Measurements from ENCODE around the gene RYK.

The RYK gene

DNA sequence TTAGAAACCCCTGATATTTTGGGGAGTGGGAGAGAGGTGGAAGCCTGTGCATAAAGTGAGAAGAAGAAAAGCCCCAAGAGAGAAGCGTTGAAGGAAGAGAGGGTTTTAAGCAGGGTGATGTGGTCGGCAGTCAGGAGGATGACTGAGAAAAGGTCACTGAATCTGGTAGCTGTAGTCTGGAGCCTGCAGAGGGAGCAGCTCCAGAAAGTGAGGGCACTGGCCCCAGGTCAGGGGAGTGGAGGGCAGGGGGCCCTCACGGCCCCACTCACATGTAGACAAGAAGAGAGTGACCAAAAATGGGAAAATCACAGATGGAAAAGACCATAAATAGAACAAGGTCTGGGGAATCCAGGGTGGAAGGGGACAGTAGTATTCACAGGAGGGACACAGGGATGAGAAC is 105.5 kb downstream of the RYK start:
- no peak for DNase-seq

DNA sequence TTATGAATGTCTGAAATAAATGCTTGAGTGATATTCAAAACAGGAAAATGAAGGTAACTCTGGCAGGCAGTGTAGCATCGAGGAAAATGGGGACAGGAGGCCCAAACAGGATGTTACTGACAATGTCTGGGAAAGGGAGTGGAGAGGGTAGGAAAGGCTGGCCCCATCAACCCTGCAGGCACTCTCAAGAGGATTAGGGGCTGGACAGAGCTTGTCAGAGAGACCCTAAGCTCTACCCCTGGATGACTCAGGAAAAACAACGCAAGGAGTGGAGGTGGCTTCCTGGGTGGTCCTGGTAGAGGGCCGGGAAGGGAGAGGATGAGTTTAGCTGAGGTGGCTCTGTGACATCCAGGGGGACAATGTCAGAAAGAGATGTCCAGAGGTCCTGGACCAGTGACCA is 106.0 kb downstream of the RYK start:
- no peak for DNase-seq

DNA sequence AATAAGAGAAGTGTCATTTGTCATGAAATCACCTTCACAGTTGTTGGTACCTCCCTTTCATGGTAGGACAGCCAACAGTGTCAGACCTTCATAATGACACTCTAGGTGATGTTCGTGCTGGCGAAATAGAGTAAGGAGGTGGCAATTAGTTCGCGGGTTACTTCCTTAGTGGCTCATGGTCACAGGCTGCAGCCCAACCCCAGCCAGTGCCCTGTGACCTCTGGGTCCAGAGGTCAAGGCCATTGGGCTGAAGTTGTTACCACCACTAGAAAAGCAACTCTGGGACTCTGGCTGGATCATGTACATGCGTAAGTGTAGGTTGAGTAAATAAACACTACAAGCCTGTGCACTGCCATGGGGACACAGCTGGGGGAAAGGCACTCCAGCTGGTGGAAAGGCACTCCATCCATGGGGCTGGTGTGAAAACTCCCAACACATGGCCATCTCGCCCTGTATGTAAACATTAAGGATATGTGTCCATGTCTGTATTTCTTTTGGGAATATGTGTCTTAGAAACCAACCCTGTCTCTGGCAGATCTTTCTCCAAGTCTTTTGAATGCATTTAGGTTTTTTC is 106.7 kb downstream of the RYK start:
- DNase-seq: no peak

DNA sequence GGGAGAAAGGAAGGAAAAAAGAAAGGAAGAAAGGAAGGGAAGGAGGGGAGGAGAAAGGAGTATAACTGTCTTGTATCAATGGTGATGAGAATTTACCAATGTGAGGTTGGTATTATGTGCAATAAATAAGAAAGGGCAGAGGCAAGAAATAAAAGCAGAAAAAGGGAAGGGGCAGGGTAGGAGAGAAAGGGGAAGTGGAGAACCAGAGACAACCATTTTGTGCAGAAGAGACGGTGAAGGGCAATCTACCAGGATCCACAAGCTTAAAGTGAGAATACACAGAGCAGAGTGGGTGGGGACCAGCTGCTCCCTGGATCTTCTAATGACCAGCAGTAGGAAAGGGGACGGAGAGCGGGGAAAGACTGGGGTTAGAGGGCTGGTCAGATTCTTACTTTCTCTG is 114.1 kb downstream of the RYK start:
- DNase-seq: no peak

DNA sequence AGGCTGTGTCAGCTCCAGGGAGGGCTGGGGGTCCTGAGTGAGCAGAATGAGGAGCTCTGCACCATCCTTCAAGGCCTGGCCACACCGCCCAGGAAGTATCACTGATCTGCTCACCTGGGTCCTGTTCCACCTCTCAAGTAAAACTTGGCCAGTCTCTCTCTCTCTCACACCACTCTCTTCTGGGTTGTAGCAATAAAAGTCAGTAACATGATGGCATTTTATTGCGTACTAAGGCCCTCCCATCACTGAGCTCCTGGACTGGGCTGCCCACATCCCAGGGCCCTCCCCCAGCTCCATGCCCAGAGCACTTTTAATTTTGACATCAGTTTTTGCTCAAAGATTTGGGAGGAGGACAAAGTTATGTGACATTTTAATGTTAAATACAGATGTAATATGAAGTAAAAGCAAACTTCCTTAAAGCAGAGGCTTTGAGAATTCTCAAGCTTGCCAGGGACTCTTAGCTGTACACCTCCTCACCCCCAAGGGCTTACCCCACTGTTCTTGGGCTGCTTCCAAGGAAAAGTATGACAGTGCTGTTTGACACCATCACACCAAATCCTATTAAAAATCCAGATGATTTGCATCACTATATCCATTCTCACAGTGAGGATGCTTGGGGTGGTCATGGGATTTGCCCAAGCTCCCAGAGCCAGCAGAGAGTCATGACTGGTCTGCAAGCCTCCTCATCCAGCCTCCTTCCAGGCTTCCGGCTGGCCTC is 115.8 kb downstream of the RYK start:
- no peak for DNase-seq

DNA sequence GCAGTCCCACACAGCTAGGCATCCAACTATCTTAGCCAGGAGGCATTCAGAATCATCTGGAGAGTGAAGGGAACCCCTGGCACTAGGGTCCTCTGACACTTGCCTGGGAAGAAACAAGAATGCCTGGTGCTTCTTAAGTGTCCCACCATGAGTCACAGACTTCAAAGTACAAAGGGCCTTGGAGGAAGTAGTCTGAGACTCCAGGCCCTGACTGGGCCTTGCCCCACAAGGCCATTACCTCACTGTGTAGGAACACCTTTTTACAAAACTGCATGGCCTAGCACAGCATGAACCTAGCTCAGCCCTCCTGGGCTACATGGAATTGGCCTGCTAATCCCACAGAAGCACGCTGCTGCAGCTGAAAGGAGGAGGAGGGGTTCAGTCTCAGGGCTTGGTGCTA is 116.4 kb downstream of the RYK start:
- no peak for DNase-seq

DNA sequence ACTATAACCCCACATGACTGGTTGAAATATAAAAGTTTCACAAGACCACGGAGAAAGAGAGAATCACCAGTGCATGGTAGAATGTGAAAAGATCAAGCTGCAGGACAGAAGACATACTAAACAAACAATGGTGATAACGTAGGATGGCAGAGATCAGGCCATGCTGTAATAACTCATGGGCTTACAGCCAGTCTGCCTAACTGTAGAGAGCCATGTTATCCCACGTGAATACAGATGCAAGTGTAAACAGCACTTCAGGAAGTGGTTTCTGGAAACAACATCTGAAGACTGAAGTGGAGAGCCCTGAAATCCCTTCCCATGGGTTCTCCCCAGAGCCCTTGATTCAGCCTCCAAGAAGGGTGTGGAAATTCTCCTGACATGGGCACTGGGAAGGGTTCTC is 117.7 kb downstream of the RYK start:
- no peak for DNase-seq

DNA sequence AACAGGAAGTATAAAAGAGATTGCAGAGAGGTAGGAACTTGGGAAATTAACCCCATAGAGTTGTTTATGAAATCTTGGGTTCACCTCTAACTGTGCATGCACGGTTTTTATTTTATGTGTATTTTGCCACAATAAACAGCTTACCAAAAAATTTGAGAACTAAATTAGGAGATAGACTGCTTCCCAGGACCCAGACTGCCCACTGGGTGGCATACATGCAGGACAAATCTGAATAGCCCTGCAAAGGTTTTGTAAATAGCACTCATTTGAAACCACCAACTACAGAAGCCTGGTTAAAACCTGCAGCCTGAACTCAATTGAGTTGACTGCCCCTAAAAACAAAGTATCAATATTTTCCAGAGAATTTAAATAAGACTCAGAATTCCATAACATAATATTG is 124.5 kb downstream of the RYK start:
- DNase-seq: no peak

DNA sequence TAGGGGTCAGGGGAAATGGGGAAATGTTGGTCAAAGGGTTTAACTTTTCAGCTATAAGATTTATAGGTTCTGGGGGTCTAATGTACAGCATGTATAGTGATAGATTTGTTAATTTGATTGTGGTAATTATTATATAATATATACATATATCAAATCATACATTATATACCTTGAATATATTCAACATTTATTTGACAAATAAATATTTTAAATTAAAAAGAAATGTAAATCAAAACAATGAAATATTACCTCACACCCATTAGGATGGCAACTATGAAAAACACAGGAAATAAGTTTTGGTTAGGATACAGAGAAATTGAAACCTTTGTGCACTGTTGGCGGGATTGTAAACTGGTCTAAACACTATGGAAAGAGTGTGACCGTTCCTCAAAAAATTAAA is 135.9 kb downstream of the RYK start:
- no peak for DNase-seq

DNA sequence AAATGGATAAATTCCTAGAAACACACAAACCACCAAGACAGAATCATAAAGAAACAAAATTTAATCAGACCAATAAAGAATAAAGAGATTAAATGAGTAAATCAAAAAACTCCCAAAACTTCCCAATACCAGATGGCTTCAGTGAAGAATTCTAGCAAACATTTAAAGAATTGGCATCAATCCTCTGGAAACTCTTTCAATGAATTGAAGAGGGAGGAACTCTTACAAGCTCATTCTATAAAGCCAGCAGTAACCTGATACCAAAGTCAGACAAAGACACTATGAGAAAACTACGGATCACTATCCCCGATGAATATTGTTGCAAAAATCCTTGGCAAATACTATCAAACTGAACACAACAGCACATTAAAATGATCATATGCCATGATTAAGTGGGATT is 139.0 kb downstream of the RYK start:
- no peak for DNase-seq

DNA sequence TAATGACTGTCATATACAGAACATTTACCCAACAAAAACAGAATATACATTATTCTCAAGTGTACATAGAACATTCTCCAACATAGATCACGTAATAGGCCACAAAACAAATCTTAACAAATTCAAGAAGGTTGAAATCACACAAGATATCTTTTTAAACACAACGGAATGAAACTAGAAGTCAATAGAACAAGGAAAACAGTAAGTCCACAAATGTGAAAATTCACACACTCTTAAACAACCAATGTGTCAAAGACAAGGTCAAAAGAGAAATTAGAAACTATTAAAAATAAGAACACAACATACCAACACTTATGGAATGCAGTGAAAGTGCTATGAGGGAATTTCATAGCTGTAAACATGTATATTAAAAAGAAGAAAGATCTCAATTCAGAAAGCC is 139.7 kb downstream of the RYK start:
- no peak for DNase-seq

Data from NCI-H446 treated with DMSO at 0.1 percent for 48 hours (cell line).